ENCODE measurements around the gene SLC24A5. TPM values are rescaled to one million over a fixed set of nuclear protein-coding genes. Genes with fewer than 3 reads are reported as not detected.

The SLC24A5 gene
- total and polyA plus RNA-seq, 7 donors = 0.36 TPM; not detected in 6

GRCh38 chr15:48182749-48183148 lies 62.0 kb downstream of the SLC24A5 start:
- H3K36me3 ChIP-seq = no peaks in the 10 kb centered on the region
- H3K27me3 ChIP-seq = no peaks in the 10 kb centered on the region
- H3K4me1 ChIP-seq = no peaks in the 10 kb centered on the region
- H3K9me3 ChIP-seq = no peaks in the 10 kb centered on the region
- WGBS, 2 donors = 62 to 69% methylated on average over 2 of the region's 2 CpGs
- TF ChIP-seq CTCF (IDR thresholded peaks at IDR 0.05) = no peak
- no peak for TF ChIP-seq POLR2A (IDR thresholded peaks at IDR 0.05)
- TF ChIP-seq EP300 (IDR thresholded peaks at IDR 0.05) = no peak
- no peak for TF ChIP-seq POLR2AphosphoS5 (IDR thresholded peaks at IDR 0.05)
- intact Hi-C loops (cut with DNase I) = no loop called here
- H3K27ac ChIP-seq = no peak overlapping the region
- DNase-seq = no peak
- H3K4me3 ChIP-seq = no peak overlapping the region

- Histone ChIP-seq H3K36me3 (no peaks in the 10 kb centered on the region), H3K4me3 (no peak overlapping the region), H3K9me3 (no peaks in the 10 kb centered on the region), H3K27ac (no peak overlapping the region), H3K4me1 (no peaks in the 10 kb centered on the region), H3K27me3 (no peaks in the 10 kb centered on the region)
- DNase-seq = no peak
- intact Hi-C loops (cut with DNase I) = no loop called here
- WGBS, 2 donors = 75 to 81% methylated on average over 3 of the region's 3 CpGs
- TF ChIP-seq POLR2AphosphoS5 (IDR thresholded peaks at IDR 0.05) (no peak), CTCF (IDR thresholded peaks at IDR 0.05) (no peak), EP300 (IDR thresholded peaks at IDR 0.05) (no peak), POLR2A (IDR thresholded peaks at IDR 0.05) (no peak)
Observed at GRCh38 chr15:48185529-48185928, 64.7 kb downstream of the SLC24A5 start.

- intact Hi-C loops (cut with DNase I) = no loop called here
- no peak for DNase-seq
- TF ChIP-seq EP300 (IDR thresholded peaks at IDR 0.05) = no peak
- no peak for TF ChIP-seq CTCF (IDR thresholded peaks at IDR 0.05)
- no peak for TF ChIP-seq POLR2AphosphoS5 (IDR thresholded peaks at IDR 0.05)
- Histone ChIP-seq H3K36me3 (no peaks in the 10 kb centered on the region), H3K4me3 (no peak overlapping the region), H3K4me1 (no peaks in the 10 kb centered on the region), H3K9me3 (no peaks in the 10 kb centered on the region), H3K27me3 (peaks cover 0 to 5% (median 0%) of the 10 kb centered on the region in 3 donors), H3K27ac (no peak overlapping the region)
- WGBS, 2 donors = 95% methylated on average over 3 of the region's 3 CpGs
Observed at GRCh38 chr15:48186271-48186670, 65.5 kb downstream of the SLC24A5 start.

GRCh38 chr15:48190932-48191573 lies 70.3 kb downstream of the SLC24A5 start:
- H3K4me3 ChIP-seq = no peak overlapping the region
- H3K36me3 ChIP-seq = no peaks in the 10 kb centered on the region
- no peak overlapping the region for H3K27ac ChIP-seq
- H3K27me3 ChIP-seq = peaks cover 0 to 28% (median 0%) of the 10 kb centered on the region in 3 donors
- WGBS, 2 donors = 1 to 4% methylated on average over 15 of the region's 15 CpGs
- no peaks in the 10 kb centered on the region for H3K9me3 ChIP-seq
- TF ChIP-seq CTCF (IDR thresholded peaks at IDR 0.05) (no peak), POLR2AphosphoS5 (IDR thresholded peaks at IDR 0.05) (no peak), POLR2A (IDR thresholded peaks at IDR 0.05) (no peak), EP300 (IDR thresholded peaks at IDR 0.05) (no peak)
- no peak for DNase-seq
- H3K4me1 ChIP-seq = no peaks in the 10 kb centered on the region
- intact Hi-C loops (cut with DNase I) = no loop called here

Data from sigmoid colon (tissue), 7 donors.